Hepatocyte (in vitro differentiated cells): ENCODE data around the gene RPL37A. TPM values are rescaled to one million over a fixed set of nuclear protein-coding genes. Genes with fewer than 3 reads are reported as not detected.
"Not testable (repeated sequence)": the region's sequence is repeated elsewhere in the genome, so short reads cannot be mapped to it uniquely, and the experiment has no call there.

ENCODE experiments used
- DNase-seq: peaks from one replicate; pipeline ENCODE4 v3.0.0-alpha.2; 2016; ENCODE audit warnings: low spot score
- H2AFZ ChIP-seq: fragments of 200-600 bp; sonication (generic); 2 replicates; pipeline ENCODE4 v1.6.0; 2016; ENCODE audit warnings: antibody characterized with exemption, mild to moderate bottlenecking
- H3K27ac ChIP-seq: fragments of 200-600 bp; sonication (generic); 2 replicates; pipeline ENCODE4 v1.5.1; 2016; ENCODE audit warnings: mild to moderate bottlenecking
- H3K27me3 ChIP-seq: fragments of 200-600 bp; sonication (generic); 2 replicates; pipeline ENCODE4 v1.6.1; 2016
- H3K36me3 ChIP-seq: fragments of 200-600 bp; sonication (generic); replicated peaks from 2 replicates; pipeline ENCODE4 v1.5.1; 2016; ENCODE audit warnings: low read depth; ENCODE audit not compliant: insufficient read depth
- H3K4me1 ChIP-seq: fragments of 200-600 bp; sonication (generic); 2 replicates; pipeline ENCODE4 v1.5.1; 2016; ENCODE audit warnings: mild to moderate bottlenecking, moderate library complexity; ENCODE audit not compliant: insufficient read depth
- H3K4me2 ChIP-seq: fragments of 200-600 bp; sonication (generic); 2 replicates; pipeline ENCODE4 v1.6.0; 2016
- H3K4me3 ChIP-seq: fragments of 200-600 bp; sonication (generic); 2 replicates; pipeline ENCODE4 v1.5.1; 2016; ENCODE audit warnings: mild to moderate bottlenecking
- H3K79me2 ChIP-seq: fragments of 200-600 bp; sonication (generic); 2 replicates; pipeline ENCODE4 v1.6.0; 2017; ENCODE audit warnings: mild to moderate bottlenecking
- H3K9me2 ChIP-seq: fragments of 200-600 bp; sonication (generic); replicated peaks from 2 replicates; pipeline ENCODE4 v1.6.0; 2017; ENCODE audit warnings: mild to moderate bottlenecking; ENCODE audit not compliant: insufficient read depth
- H3K9me3 ChIP-seq: fragments of 200-600 bp; sonication (generic); 2 replicates; pipeline ENCODE4 v1.5.1; 2016; ENCODE audit warnings: low read depth, mild to moderate bottlenecking
- H4K20me1 ChIP-seq: fragments of 200-600 bp; sonication (generic); 2 replicates; pipeline ENCODE4 v1.6.0; 2016; ENCODE audit warnings: mild to moderate bottlenecking; ENCODE audit not compliant: insufficient read depth, poor library complexity, severe bottlenecking
- EZH2 ChIP-seq: fragments of 200-600 bp; sonication (generic); IDR thresholded peaks from 2 replicates; pipeline ENCODE4 v1.6.1; 2016; ENCODE audit warnings: antibody characterized with exemption, mild to moderate bottlenecking, borderline replicate concordance
- EZH2phosphoT487 ChIP-seq: fragments of 200-600 bp; sonication (generic); IDR thresholded peaks from one replicate; pipeline ENCODE4 v1.6.1; 2018; ENCODE audit warnings: antibody characterized with exemption, mild to moderate bottlenecking, low read depth, moderate library complexity; ENCODE audit not compliant: unreplicated experiment, severe bottlenecking
- WGBS: methylation state at CpG from one replicate; pipeline ENCODE4 v1.1.6; 2016; ENCODE audit warnings: low lambda C conversion rate; ENCODE audit errors: missing lambda C conversion rate; 5-methylcytosine and 5-hydroxymethylcytosine counted together
- polyA plus RNA-seq: library from polyadenylated mRNA; unstranded; fragments of >200 nt; fragmentation: Nextera tagmentation; extraction: Ambion mirVana; gene quantifications from 2 replicates; pipeline ENCODE4 v1.2.1, GENCODE V29; 2016
- total RNA-seq: library from RNA; depleted of rRNA; stranded (reverse); fragments of >200 nt; gene quantifications from 2 replicates; pipeline ENCODE4 v1.2.3, GENCODE V29; 2014
- TF ChIP-seq, protein P1 (sequence below): fragments of 200-600 bp; sonication (generic); IDR thresholded peaks from 2 replicates; pipeline ENCODE4 v1.5.1; 2016; ENCODE audit warnings: antibody characterized with exemption, mild to moderate bottlenecking; ENCODE audit not compliant: poor library complexity

Gene RPL37A
- total and polyA plus RNA-seq, 2 experiments from 2014 or later = 1,060 to 1,119 TPM

DNA sequence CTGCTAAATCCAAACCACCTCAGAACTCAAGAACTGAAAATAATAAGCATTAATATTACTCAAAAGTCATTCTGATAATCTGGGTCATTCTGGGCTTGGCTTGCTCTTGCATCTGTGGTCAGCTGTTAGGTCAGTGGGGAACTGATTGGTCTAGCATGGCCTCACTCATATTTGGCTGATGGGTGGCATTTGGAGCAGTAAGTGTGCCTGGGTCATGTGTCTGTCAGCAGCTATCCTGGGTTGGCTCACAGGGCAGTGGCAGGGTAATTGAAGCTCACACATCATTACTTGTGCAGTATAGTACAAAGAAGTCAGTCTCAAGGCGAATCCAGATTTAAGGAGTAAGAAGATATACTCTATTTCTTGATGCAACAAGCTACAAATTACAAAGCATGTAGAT, 9.6 kb downstream of the RPL37A start:
- Histone ChIP-seq H3K4me2 (no peak overlapping the region), H3K9me2 (no peaks in the 10 kb centered on the region), H3K27me3 (no peaks in the 10 kb centered on the region), H3K79me2 (peaks cover 9% of the 10 kb centered on the region), H3K4me3 (no peak overlapping the region), H3K36me3 (no peaks in the 10 kb centered on the region), H2AFZ (no peak overlapping the region), H4K20me1 (peaks cover 2% of the 10 kb centered on the region), H3K27ac (no peak overlapping the region), H3K4me1 (no peaks in the 10 kb centered on the region), H3K9me3 (no peaks in the 10 kb centered on the region)
- DNase-seq = no peak
- WGBS = 96% methylated on average over 1 of the region's 1 CpG
- TF ChIP-seq EZH2 = no peak
- TF ChIP-seq, protein P1, sequence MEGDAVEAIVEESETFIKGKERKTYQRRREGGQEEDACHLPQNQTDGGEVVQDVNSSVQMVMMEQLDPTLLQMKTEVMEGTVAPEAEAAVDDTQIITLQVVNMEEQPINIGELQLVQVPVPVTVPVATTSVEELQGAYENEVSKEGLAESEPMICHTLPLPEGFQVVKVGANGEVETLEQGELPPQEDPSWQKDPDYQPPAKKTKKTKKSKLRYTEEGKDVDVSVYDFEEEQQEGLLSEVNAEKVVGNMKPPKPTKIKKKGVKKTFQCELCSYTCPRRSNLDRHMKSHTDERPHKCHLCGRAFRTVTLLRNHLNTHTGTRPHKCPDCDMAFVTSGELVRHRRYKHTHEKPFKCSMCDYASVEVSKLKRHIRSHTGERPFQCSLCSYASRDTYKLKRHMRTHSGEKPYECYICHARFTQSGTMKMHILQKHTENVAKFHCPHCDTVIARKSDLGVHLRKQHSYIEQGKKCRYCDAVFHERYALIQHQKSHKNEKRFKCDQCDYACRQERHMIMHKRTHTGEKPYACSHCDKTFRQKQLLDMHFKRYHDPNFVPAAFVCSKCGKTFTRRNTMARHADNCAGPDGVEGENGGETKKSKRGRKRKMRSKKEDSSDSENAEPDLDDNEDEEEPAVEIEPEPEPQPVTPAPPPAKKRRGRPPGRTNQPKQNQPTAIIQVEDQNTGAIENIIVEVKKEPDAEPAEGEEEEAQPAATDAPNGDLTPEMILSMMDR = no peak
- no peak for TF ChIP-seq EZH2phosphoT487

DNA sequence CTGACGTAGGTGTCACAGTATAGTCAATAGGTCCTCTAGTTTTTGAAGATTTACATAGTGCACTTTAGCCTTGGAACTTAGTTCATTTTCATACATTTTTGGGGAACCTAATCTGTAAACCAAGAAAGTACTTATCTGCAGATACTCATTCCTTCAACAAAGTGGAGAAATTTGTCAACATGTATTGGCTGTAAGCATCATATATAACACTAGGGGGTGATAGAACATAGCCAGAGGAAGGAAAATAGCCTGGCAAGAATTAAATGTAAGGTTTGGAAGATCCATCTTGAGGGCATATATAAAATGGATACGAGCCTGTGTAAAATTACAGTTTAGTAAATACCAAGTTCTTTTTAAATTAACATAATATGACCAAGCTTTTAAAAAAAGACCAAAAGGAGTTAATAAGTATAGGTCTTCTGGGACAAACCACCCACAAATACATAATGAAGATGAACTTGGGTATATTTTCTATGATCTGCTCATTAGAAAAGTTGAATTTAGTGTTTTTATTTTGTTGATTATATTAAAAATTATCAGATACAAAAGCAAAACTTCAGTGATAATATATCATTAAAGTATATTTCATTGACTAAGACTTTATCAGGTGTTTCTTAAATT, 18.2 kb downstream of the RPL37A start:
- no peaks in the 10 kb centered on the region for H4K20me1 ChIP-seq
- no peaks in the 10 kb centered on the region for H3K9me2 ChIP-seq
- no peaks in the 10 kb centered on the region for H3K79me2 ChIP-seq
- H3K27me3 ChIP-seq = no peaks in the 10 kb centered on the region
- H3K4me1 ChIP-seq = no peaks in the 10 kb centered on the region
- no peak overlapping the region for H3K27ac ChIP-seq
- no peaks in the 10 kb centered on the region for H3K9me3 ChIP-seq
- H3K4me3 ChIP-seq = no peak overlapping the region
- H2AFZ ChIP-seq = no peak overlapping the region
- TF ChIP-seq, protein P1 = peak; percentile 80
- no peak for TF ChIP-seq EZH2
- H3K36me3 ChIP-seq = no peaks in the 10 kb centered on the region
- WGBS = 40% methylated on average over 2 of the region's 2 CpGs
- H3K4me2 ChIP-seq = no peak overlapping the region
- peak; percentile 65 for DNase-seq

DNA sequence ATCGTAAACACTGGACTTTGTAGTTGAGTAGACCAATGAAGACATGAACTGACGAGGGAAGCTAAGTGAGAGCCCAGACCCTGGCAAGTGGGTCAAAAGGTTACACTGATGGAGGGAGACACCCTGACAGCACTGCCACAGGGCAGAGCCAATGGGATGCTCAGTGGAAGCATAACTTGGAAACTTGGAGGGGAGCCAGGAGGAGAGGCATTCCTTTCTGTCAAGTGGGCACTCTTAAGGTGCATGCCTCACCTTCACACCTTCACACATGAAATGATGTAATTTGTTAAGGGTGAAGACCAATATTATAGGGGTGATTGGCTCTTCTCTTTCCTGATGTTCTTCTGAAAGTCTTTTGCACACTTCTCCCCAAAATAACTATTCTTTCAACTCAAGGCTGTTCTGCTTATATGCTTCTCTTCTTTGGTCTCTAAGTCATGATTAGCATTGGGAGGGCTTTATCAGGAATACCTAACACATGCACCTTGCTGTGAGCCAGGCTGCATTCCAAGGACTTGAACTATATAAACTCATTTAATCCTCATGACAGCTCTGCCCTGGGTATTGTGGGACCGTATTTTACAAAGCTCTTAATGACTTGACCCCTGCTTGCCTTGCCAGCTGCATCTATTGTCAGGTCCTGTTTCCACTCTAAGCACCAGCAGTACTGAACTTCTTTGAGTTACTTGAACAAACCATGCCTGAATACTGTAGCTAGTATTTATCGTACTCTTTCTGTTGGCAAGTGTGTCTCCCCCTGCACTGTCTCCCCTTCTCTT, 19.0 kb downstream of the RPL37A start:
- Histone ChIP-seq H3K9me2 (no peaks in the 10 kb centered on the region), H3K27ac (no peak overlapping the region), H4K20me1 (no peaks in the 10 kb centered on the region)

DNA sequence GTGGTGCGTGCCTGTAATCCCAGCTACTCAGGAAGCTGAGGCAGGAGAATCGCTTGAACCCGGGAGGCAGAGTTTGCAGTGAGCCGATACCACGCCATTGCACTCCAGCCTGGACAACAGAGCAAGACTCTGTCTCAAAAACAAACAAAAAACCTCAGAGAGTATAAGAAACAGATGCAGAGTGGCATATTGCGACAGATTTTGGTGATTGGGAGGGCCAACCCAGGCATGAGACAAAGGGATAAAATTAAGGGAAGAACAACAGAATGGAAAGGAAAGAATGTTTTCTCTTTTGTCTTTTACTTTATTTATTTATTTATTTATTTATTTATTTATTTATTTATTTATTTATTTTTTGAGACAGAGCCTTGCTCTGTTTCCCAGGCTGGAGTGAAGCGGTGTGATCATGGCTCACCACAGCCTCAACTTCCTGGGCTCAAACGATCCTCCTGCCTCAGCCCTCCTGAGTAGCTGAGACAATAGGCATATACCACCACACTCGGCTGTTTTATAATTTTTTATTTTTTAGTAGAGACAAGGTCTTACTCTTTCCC, 20.0 kb downstream of the RPL37A start:
- not testable (repeated sequence) for DNase-seq, H3K9me3 ChIP-seq, H3K27ac ChIP-seq, H3K4me3 ChIP-seq, H4K20me1 ChIP-seq, H3K27me3 ChIP-seq, H3K36me3 ChIP-seq, H3K4me2 ChIP-seq, H3K9me2 ChIP-seq, H3K4me1 ChIP-seq, H2AFZ ChIP-seq, H3K79me2 ChIP-seq
- 90% methylated on average over 9 of the region's 9 CpGs for WGBS

More for the DNA sequence above, 19.0 kb downstream of the RPL37A start:
- DNase-seq = no peak
- H3K4me1 ChIP-seq = no peaks in the 10 kb centered on the region
- no peaks in the 10 kb centered on the region for H3K79me2 ChIP-seq
- no peaks in the 10 kb centered on the region for H3K9me3 ChIP-seq
- H3K36me3 ChIP-seq = no peaks in the 10 kb centered on the region
- WGBS = 60% methylated on average over 4 of the region's 4 CpGs
- no peak overlapping the region for H2AFZ ChIP-seq
- TF ChIP-seq EZH2phosphoT487 (no peak), EZH2 (no peak)
- TF ChIP-seq, protein P1 = no peak
- no peak overlapping the region for H3K4me2 ChIP-seq
- H3K4me3 ChIP-seq = no peak overlapping the region
- H3K27me3 ChIP-seq = no peaks in the 10 kb centered on the region
